CD1c-positive myeloid dendritic cell (primary cell): ENCODE measurements around the gene DPM2.

Experiments used
- DNase-seq: peaks from one replicate; pipeline ENCODE4 v3.0.0-alpha.2; 2016; ENCODE audit errors: extremely low spot score

DPM2 gene

GRCh38 chr9:127955294-127956015 lies 17.8 kb upstream of the DPM2 start:
- DNase-seq: peak; percentile 39

- DNase-seq: no peak
Observed at GRCh38 chr9:127954831-127955293, 17.2 kb upstream of the DPM2 start.

- no peak for DNase-seq
Observed at GRCh38 chr9:127953768-127954505, 16.3 kb upstream of the DPM2 start.

GRCh38 chr9:127953154-127953553 lies 15.5 kb upstream of the DPM2 start:
- no peak for DNase-seq

GRCh38 chr9:127950513-127951289 lies 13.0 kb upstream of the DPM2 start:
- DNase-seq: no peak

- DNase-seq: no peak
Observed at GRCh38 chr9:127949827-127950512, 12.3 kb upstream of the DPM2 start.

- DNase-seq: no peak
Observed at GRCh38 chr9:127947841-127948710, 10.4 kb upstream of the DPM2 start.

GRCh38 chr9:127946728-127947127 lies 9.1 kb upstream of the DPM2 start:
- DNase-seq: no peak

GRCh38 chr9:127945942-127946341 lies 8.3 kb upstream of the DPM2 start:
- DNase-seq: no peak

GRCh38 chr9:127945338-127945737 lies 7.7 kb upstream of the DPM2 start:
- no peak for DNase-seq

- no peak for DNase-seq
Observed at GRCh38 chr9:127944586-127945218, 7.0 kb upstream of the DPM2 start.

GRCh38 chr9:127943731-127944144 lies 6.1 kb upstream of the DPM2 start:
- DNase-seq: peak; percentile 94

GRCh38 chr9:127943011-127943662 lies 5.5 kb upstream of the DPM2 start:
- DNase-seq: no peak

- peak; percentile 60 for DNase-seq
Observed at GRCh38 chr9:127942216-127943010, 4.8 kb upstream of the DPM2 start.

- no peak for DNase-seq
Observed at GRCh38 chr9:127941961-127942215, 4.2 kb upstream of the DPM2 start.

GRCh38 chr9:127941062-127941960 lies 3.7 kb upstream of the DPM2 start:
- no peak for DNase-seq

- DNase-seq: no peak
Observed at GRCh38 chr9:127940593-127940992, 2.9 kb upstream of the DPM2 start.

GRCh38 chr9:127938298-127938690 lies 640 bp upstream of the DPM2 start:
- DNase-seq: no peak
